GM12878 (cell line): ENCODE data around the gene ANO10.

Experiments
- CTCF ChIP-seq, 3 experiments: IDR thresholded peaks in 2 of 3; conservative IDR thresholded peaks in 1 of 3; 2 replicates each; pipeline ENCODE4 v1.5.1; 2011; ENCODE audit warnings: low read depth in 3 of 3, low read length in 3 of 3, mild to moderate bottlenecking in 3 of 3, control low read depth in 2 of 3, moderate library complexity in 2 of 3, inconsistent platforms in 1 of 3, mixed read lengths in 1 of 3; ENCODE audit not compliant: control insufficient read depth in 2 of 3, insufficient read depth in 1 of 3; ENCODE audit errors: extremely low read depth in 1 of 3
- NFYB ChIP-seq: IDR thresholded peaks from 2 replicates; pipeline ENCODE4 v1.6.1; 2011; ENCODE audit warnings: low read depth, mild to moderate bottlenecking, low read length, improper control_type of control experiment, moderate library complexity; ENCODE audit not compliant: insufficient read depth

GRCh38 chr3:43506644-43507043, 115.2 kb downstream of the ANO10 start:
- TF ChIP-seq CTCF (IDR thresholded peaks at IDR 0.05 in 2 of 3, conservative IDR thresholded peaks at IDR 0.05 in 1 of 3; ENCODE audit: control insufficient read depth in 2 of 3, extremely low read depth in 1 of 3, insufficient read depth in 1 of 3, low read depth in 3 of 3, low read length in 3 of 3), result no peak
- TF ChIP-seq NFYB, result no peak
